GM18502 (cell line): Measurements from ENCODE around the gene KIF3B.
"Not testable (repeated sequence)": the region's sequence is repeated elsewhere in the genome, so short reads cannot be mapped to it uniquely, and the experiment has no call there.

Experiments
- ATAC-seq: cut with Tn5 transposase; IDR thresholded peaks from one replicate; pipeline ENCODE4 v1.9.1; 2021; ENCODE audit warnings: mild to moderate bottlenecking; ENCODE audit not compliant: unreplicated experiment, poor library complexity

The KIF3B gene

GRCh38 chr20:32370897-32371296, 93.4 kb downstream of the KIF3B start:
- ATAC-seq, result no peak

- ATAC-seq, result no peak
Measured at GRCh38 chr20:32378461-32378860, 101.0 kb downstream of the KIF3B start.

- not testable (repeated sequence) for ATAC-seq
Measured at GRCh38 chr20:32380037-32380436, 102.6 kb downstream of the KIF3B start.

GRCh38 chr20:32380745-32381144, 103.3 kb downstream of the KIF3B start:
- no peak for ATAC-seq

- ATAC-seq, result no peak
Measured at GRCh38 chr20:32382102-32382950, 104.9 kb downstream of the KIF3B start.

GRCh38 chr20:32383441-32383840, 106.0 kb downstream of the KIF3B start:
- ATAC-seq, result not testable (repeated sequence)
